HG02885 (cell line): ENCODE measurements around the gene PIGA.

Experiments
- ATAC-seq: cut with Tn5 transposase; IDR thresholded peaks from one replicate; pipeline ENCODE4 v1.9.1; 2021; ENCODE audit warnings: mild to moderate bottlenecking; ENCODE audit not compliant: unreplicated experiment, poor library complexity

PIGA gene

GRCh38 chrX:15335135-15336022 is at the start of gene PIGA:
Gene PIGA (minus strand): TSS chrX:15335523. CDS start chrX:15331930, 3,593 bp downstream.
- ATAC-seq: peak; percentile 98

DNA sequence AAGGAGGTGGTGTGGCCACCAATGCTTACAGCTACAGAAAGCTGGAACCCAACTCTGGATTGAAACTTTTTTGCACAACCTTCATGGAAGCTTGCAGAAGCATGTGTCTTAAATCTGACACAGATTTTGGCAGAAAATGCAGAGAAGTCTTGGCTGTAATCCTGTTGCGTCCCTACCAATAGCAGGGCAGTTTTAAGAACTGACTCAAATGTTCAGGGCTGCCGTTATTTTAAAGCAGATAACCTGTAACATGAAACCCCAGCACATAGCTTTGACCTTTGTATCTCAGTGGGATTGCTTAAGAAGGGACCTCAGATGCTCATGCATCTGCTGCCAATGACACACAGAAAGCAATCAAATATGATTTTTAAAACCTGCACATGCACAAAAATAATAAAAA is 49.0 kb upstream of the PIGA start, which contains the start of gene VEGFD:
VEGFD (minus strand) TSS at position 110 of the 400 bp plus-strand sequence. CDS start 467 bp downstream, outside the sequence.
- no peak for ATAC-seq

DNA sequence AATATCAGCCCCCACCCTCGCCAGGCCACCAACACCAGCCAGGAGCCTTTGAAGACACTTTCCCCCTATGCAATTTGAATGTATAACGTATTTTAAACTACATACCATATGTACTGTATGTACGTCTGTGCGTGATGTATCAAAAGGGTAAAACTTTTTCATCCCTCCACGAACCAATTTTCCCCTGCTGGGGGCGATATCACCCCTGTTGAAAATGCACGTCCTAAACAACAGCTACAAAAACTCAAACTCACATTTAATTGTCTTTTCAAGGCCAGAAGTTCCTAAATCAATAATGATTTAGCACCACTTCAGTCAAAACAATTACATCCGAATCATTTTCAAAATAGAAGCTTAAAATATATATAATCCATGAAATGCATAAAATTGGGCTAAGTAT is 47.5 kb upstream of the PIGA start:
- no peak for ATAC-seq

DNA sequence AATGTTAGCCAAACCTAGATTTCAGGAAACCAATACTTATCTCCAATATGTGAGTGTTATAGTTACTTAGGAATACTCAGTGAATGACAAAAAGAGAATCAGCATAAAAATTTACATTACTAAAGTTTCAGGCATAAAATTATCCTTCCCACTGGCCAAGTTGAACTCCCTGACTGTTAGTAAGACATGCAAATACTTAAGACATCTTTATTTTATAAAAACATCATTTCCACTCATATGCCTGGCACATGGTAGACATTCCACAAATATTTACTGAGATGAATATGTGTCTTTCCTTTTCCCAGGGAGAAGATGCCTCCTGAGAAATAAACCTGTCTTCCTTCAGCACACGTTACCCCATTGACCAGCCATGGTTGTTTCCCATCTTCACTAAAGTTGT is 41.6 kb upstream of the PIGA start:
- no peak for ATAC-seq

GRCh38 chrX:15373976-15374375 is 38.7 kb upstream of the PIGA start:
- no peak for ATAC-seq

- ATAC-seq: no peak
Measured at GRCh38 chrX:15366506-15367352, 31.4 kb upstream of the PIGA start.

DNA sequence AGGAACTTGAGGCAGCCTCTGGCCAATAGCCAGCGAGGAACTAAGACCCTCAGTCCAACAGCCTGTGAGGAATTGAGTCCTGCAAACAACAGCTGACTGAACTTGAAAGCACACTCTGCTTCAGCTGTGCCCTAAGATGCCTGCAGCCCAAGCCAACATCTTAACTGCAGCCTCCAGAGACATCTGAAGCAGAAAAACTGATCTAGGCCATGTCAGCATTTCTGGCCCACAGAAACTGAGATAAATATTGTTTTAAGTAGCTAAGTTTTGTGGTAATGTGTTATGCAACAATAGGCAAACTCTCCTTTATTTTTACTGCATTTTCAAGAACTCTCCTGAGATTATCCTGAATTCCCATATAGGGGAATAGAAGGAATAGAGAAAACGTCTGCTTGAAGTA is 24.4 kb upstream of the PIGA start:
- no peak for ATAC-seq

DNA sequence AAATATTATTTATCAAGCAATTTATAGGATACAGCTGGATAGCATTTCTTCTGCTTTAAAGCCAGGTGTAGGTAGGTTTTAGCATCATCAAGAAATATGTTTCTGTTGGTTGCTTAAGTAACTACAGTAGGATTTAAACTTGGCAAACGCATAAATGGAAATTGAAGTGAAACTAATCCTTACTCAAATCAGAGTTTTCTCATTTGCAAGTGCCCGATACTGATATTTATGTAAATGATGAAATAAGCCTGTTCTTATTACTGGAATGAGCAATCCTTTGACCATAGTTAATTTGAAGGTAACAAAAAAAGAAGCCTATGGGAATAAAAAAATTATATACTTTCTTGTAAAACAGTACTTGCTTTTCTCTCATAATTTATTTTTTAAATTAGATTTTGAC is 23.2 kb upstream of the PIGA start:
- ATAC-seq: peak; percentile 70

- no peak for ATAC-seq
Measured at GRCh38 chrX:15356444-15356843, 21.1 kb upstream of the PIGA start.

DNA sequence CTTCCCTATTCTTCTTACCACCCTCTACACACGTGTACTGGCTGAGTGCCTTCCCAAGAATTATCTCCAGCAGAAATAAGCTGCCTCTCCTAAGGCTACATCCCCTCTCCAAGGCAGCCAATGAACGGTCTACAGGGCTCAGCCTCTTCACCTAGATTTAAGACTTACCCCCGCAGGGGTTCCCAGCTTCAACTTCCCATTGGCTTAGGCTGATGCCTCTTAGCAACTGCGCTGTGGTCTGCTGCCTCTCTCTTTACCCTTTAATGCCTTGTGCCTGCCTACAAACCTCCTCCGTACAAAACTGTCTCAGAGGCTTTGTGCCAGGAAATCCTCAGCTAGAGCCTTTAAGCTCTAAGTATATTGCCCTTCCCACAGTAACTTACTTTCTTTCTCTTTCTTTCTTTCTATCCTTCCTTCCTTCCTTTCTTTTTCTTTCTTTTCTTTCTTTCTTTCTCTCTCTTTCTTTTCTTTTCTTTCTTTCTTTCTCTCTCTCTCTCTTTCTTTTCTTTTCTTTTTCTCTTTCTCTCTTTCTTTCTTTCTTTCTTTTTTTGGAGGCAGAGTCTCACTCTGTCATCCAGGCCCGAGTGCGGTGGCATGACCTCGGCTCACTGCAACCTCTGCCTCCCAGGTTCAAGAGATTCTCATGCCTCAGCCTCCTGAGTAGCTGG is 15.1 kb upstream of the PIGA start:
- no peak for ATAC-seq

- peak; percentile 63 for ATAC-seq
Measured at GRCh38 chrX:15349046-15349445, 13.7 kb upstream of the PIGA start.

DNA sequence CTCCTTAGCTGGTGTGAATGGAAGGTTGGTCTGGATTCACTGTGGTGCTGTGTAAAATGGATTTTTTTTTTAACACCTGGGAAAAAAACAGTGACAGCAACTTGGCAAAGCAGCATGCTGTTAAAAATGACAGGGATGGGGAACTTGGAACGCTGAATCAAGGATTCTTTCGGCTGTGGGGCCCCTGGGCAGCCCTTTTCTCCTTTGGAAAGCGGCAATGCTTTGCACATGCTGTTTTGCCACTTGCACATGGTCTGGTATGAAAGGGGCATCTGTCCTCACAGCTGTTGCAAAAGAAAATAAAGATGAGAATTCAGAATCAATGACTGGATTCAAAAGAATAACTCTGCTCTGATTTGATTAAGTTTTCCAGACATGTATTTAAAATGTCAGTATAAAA is 10.7 kb upstream of the PIGA start:
- ATAC-seq: no peak

DNA sequence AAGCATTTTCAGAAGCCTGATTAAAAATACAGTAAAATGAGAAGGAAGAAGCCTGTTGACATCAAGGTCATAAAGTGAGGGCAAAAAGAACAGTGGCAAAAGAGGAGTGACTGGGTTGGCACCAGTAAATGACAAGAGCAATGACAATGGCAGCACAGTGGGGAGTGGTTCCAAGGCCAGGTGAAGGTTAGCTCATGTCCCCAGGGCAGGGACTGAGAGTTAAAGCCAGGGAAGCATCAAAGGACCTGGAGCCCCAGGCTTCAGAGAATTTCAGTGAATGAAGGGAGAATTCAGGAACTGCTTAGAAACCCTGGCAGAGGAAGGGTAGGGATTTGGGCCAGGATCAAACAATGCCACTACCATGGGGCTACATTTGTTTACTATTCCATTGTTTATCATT is 8.8 kb upstream of the PIGA start:
- no peak for ATAC-seq

GRCh38 chrX:15343075-15343476 is 7.8 kb upstream of the PIGA start:
- ATAC-seq: no peak

- ATAC-seq: no peak
Measured at GRCh38 chrX:15340867-15341266, 5.5 kb upstream of the PIGA start.

DNA sequence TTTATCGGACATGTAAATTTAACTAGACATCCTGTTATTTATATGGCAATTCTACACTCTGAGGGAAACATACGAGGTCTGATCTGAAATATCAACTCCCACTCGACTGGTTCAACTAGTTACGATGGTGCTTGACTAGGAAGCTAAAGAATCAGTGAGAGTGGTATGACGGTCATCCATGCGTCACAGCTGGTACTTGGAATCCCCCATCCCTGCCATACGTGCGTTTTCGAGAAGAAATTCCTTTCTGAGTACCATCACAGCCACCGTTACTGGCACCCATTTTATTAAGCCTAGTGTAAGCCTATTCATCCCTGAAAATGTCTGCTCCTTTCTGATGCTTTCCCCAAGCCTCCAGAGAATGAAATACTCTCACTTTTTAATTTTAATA is 695 bp upstream of the PIGA start:
- no peak for ATAC-seq

DNA sequence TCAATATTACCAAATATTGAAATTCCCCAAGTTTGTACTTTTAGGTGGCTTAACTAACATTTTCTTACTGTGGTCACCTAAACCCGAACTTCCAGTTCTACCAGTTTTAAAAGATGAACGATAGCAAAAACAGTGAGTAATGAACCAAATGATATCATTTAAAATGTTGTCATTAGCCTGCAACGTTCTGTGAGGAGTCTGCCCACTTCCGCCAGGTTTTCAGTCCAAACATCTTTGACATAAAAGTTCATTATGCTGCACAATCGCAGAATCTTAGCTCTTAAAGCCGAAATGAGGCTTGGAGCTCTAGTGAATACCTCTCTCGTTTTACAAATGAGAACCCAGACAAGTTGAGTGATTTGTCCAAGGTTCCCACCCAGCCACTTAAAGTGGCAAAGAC is 762 bp downstream of the PIGA start:
- ATAC-seq: no peak

- ATAC-seq: no peak
Measured at GRCh38 chrX:15328821-15329220, 6.5 kb downstream of the PIGA start.

- no peak for ATAC-seq
Measured at GRCh38 chrX:15328131-15328530, 7.2 kb downstream of the PIGA start.

DNA sequence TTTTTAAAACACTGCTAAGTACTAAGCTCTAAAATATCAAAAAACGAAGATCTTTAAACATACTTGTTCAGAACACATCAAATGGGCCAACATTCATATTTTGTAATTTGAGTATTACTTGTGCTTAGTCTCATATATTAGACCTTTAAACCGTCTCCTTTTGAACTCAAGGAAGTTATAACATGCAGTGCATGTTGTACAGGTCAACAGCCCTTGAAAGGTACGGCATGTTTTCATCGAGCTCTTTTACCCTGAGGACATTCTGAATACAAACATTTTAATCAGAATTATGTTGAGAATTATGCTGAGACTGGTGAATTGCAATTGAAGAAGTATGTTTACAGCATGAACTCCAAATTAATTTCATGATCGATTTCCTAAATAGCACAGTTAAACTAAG is 12.9 kb downstream of the PIGA start:
- ATAC-seq: no peak

- no peak for ATAC-seq
Measured at GRCh38 chrX:15322072-15322471, 13.3 kb downstream of the PIGA start.
